ENCODE measurements around the gene ANAPC13.

The ANAPC13 gene

DNA sequence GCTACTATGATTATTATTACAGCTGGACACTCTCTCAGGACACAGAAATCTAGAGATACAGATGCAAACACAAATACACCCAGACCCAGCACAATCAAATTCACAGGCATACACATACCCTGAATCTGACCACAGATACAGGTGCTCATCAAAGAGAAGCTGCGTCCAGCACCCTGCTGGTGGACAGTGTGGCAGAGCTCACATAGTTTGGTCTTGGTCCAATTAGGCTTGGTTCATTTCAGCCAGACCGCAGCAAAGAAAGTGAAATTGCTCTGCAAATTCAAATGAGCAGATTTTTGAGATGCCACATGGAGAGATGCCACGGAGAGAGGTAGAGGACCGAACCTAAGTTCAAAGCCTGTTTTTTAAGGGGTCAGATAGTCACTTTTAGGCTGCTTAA is 55.6 kb downstream of the ANAPC13 start:
- TF ChIP-seq, protein P1, sequence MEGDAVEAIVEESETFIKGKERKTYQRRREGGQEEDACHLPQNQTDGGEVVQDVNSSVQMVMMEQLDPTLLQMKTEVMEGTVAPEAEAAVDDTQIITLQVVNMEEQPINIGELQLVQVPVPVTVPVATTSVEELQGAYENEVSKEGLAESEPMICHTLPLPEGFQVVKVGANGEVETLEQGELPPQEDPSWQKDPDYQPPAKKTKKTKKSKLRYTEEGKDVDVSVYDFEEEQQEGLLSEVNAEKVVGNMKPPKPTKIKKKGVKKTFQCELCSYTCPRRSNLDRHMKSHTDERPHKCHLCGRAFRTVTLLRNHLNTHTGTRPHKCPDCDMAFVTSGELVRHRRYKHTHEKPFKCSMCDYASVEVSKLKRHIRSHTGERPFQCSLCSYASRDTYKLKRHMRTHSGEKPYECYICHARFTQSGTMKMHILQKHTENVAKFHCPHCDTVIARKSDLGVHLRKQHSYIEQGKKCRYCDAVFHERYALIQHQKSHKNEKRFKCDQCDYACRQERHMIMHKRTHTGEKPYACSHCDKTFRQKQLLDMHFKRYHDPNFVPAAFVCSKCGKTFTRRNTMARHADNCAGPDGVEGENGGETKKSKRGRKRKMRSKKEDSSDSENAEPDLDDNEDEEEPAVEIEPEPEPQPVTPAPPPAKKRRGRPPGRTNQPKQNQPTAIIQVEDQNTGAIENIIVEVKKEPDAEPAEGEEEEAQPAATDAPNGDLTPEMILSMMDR (IDR thresholded peaks at IDR 0.05; ENCODE audit: low read depth, low read length): no peak
- TF ChIP-seq MYC (IDR thresholded peaks at IDR 0.05; ENCODE audit: low read depth, low read length) (no peak), POLR2A (IDR thresholded peaks at IDR 0.05; ENCODE audit: extremely low read depth, insufficient read length) (no peak)
- TF ChIP-seq, protein P2, sequence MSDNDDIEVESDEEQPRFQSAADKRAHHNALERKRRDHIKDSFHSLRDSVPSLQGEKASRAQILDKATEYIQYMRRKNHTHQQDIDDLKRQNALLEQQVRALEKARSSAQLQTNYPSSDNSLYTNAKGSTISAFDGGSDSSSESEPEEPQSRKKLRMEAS (IDR thresholded peaks at IDR 0.05; ENCODE audit: low read depth, low read length): no peak
- DNase-seq (ENCODE audit: low read depth): no peak
- H3K4me3 ChIP-seq (ENCODE audit: low read depth, low read length): no peak overlapping the region

DNA sequence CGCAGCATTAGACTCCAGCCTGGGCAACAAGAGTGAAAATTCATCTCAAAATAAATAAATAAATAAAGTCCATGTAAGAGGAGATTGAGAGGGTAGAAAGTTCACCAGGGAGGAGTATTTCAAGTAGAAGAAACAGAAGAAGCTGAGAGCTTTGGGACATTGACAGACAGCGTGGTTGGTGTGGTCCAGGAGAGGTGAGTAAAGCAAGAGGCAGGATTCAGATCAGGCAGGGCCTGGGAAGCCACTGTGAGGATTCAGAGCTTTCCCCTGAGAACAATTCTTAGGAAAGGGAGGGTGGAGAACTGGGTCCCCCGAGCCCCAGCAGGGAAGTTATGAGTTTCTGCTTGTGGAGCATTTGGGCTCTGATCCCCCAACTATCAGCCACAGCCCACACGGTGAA is 57.4 kb downstream of the ANAPC13 start:
- no peak for DNase-seq (ENCODE audit: low read depth)
- TF ChIP-seq, protein P2 (IDR thresholded peaks at IDR 0.05; ENCODE audit: low read depth, low read length): no peak
- TF ChIP-seq, protein P1 (IDR thresholded peaks at IDR 0.05; ENCODE audit: low read depth, low read length): no peak
- no peak for TF ChIP-seq POLR2A (IDR thresholded peaks at IDR 0.05; ENCODE audit: extremely low read depth, insufficient read length)
- no peak for TF ChIP-seq MYC (IDR thresholded peaks at IDR 0.05; ENCODE audit: low read depth, low read length)
- no peak overlapping the region for H3K4me3 ChIP-seq (ENCODE audit: low read depth, low read length)

Measured in NB4 (cell line).